Stimulated activated CD4-positive, alpha-beta T cell treated with anti-CD3 and anti-CD28 coated beads, Interleukin-4, amount 100 ng/mL, for 24 hours (primary cell): ENCODE data around the gene PRDM7.
"Not testable (repeated sequence)": the region's sequence is repeated elsewhere in the genome, so short reads cannot be mapped to it uniquely, and the experiment has no call there.

Experiments used
- DNase-seq: peaks from one replicate; pipeline ENCODE4 v3.0.0-alpha.2; 2020

PRDM7 gene

DNA sequence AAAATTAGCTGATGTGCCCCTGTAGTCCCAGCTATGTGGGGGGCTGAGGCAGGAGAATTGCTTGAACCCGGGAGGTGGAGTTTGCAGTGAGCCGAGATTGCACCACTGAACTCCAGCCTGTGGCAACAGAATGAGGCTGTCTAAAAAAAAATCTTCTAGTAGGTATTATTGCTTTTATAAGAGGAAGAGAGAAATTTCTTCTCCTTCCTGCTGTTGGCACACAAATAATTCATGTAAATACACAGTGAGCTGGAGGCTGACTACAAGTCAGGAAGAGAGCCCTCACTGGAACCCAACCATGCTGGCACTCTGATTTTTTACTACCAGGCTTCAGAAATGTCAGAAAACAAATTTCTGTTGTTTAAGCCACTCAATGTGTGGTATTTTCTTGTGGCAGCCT is 6.7 kb downstream of the PRDM7 start:
- no peak for DNase-seq

DNA sequence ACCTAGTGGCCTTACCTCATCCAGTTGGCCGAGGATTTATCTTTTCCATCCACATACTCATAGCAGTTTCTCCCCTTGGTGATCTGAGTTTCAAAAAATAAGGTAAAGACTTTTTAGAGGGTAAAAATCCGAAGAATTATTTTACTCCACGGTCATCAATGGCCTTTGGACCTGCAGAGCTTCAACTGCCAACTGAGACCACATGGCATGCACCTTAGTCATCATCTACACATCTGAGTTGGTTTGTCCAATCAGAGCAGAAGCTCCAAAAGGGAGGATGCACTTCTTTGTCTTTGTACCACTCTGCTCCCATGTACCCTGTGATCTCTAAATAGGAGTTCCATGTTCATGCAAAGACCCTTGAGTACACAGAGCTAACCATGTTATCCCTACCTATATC is 15.7 kb downstream of the PRDM7 start:
- no peak for DNase-seq

DNA sequence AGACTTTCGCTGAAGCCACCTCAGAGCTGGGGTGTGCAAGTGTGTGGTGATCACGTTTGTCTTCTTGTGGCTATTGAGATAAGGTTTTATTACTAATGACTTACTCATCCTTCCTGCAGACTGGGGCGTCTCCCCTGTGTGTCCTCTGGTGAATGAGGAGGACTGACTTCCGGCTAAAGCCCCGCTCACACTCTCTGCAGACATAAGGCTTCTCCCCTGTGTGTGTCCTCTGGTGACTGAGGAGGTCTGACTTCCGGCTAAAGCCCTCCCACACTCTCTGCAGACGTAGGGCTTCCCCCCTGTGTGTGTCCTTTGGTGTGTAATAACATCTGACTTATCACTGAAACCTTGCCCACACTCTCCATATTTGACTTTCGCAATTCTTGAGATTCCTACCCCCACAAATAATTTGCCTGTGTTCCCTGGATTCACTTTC is 19.4 kb downstream of the PRDM7 start:
- DNase-seq: peak; percentile 45

DNA sequence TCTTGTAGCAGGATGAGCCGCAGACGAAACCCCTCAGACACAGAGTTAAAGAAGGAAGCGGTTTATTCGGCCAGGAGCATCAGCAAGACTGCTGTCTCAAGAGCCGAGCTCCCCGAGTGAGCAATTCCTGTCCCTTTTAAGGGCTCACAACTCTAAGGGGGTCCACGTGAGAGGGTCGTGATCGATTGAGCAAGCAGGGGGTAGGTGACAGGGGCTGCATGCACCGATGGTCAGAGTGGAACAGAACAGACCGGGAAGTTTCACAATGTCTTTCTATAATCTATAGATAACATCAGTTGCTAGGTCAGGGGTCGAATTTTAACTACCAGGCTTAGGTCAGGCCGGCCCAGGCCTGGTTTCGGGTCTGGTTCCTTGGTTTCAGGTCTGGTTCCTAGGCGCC is 20.6 kb downstream of the PRDM7 start:
- not testable (repeated sequence) for DNase-seq

DNA sequence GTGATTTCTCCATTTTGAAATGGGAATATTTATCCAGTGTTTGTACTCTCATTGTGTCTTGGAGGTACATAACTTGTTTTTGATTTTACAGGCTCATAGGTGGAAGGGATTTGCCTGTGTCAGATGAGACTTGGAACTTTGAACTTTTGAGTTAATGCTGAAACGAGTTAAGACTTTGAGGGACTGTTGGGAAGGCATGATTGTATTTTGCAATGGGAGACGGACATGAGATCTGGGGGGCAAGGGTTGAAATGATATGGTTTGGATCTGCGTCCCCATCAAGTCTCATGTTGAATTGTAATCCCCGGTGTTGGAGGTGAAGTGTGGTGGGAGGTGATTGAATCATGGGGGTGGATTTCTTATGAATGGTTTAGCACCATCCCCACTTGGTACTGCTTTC is 21.8 kb downstream of the PRDM7 start:
- no peak for DNase-seq

DNA sequence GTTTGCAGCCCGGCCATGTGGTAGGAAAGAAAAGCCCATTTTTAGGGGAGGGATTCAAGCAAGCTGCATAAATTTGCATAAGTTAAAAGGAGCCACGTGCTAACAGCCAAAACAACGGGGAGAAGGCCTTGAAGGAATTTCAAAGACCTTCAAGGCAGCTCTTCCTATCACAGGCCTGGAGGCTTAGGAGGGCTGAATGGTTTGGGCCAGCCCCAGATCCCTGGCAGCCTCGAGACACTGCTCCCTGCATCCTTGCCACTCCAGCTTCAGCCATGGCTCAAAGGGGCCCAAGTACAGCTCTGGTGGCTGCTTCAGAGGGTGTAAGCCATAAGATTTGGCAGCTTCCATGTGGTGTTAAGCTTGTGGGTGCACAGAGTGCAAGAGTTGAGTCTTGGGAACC is 22.6 kb downstream of the PRDM7 start:
- DNase-seq: no peak

DNA sequence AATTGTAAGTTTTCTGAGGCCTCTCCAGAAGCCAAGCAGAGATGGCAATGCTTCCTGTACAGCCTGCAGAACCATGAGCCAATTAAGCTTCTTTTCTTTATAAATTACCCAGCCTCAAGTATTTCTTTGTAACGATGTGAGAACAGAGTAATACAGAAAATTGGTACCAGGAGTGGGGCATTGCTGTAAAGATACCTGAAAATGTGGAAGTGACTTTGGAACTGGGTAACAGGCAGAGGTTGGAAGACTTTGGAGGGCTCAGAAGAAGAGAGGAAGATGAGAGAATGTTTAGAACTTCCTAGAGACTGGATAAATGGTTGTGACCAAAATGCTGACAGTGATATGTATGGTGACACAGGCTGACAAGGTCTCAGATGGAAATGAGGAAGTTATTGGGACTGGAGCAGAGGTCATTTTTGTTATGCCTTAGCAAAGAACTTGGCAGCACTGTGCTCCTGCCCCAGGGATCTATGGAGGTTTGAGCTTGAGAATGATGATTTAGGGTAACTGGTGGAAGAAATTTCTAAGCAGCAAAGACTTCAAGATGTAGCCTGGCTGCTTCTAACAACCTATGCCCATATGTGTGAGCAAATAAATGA is 23.1 kb downstream of the PRDM7 start:
- DNase-seq: no peak

DNA sequence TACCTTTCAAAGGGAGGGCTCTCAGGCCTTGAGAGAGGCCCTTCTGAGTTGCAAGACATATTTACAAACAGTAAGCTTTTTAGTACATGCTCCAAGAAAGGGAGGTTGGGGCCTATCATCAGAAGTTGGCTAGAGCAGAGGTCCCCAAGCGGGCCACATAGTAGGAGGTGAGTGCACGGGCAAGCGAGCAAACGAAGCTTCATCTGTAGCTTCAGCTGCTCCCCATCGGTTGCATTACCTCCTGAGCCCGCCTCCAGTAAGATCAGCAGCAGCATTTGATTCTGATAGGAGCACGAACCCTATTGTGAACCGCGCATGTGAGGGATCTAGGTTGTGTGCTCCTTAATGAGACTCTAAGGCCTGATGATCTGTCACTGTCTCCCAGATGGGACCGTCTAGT is 26.2 kb downstream of the PRDM7 start:
- no peak for DNase-seq

DNA sequence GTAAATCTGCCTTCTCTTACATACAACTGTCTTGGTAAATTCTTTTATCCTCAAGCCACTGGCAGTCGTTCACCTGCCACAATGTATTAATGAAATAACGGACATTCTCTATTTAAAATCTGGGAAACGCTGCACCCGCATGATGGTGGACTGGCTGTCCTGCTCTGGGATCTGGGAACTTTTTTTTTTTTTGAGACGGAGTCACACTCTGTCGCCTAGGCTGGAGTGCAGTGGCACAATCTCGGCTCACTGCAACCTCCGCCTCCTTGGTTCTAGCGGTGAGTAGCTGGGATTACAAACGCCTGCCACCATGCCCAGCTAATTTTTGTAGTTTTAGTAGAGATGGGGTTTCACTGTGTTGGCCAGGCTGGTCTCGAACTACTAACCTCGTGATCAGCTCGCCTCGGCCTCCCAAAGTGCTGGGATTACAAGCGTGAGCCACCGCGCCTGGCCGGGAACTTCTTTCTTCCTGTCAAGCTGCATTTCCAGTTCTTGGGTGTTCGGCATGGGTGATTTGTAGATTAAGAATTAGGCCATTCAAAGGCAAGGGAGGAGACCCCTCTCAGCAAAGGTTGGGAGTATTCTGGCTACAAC is 28.3 kb downstream of the PRDM7 start:
- DNase-seq: no peak

DNA sequence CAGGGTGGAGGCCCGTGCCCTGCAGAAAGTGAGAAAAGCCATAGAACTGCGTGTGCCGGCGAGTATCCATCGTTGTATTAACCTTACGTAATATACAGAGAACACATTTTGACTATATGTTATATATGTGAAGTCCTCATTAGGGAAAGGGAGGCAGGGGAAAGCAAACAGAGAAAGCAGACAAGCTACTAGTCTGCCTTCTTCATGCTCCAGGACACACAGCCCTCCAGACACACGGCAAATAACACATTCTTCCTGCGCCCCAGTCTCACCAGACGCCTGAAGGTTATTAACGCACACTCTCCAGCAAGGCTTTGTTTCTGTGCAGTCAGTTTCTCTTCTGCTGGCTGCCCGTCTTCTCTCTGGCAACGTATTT is 28.8 kb downstream of the PRDM7 start:
- no peak for DNase-seq

DNA sequence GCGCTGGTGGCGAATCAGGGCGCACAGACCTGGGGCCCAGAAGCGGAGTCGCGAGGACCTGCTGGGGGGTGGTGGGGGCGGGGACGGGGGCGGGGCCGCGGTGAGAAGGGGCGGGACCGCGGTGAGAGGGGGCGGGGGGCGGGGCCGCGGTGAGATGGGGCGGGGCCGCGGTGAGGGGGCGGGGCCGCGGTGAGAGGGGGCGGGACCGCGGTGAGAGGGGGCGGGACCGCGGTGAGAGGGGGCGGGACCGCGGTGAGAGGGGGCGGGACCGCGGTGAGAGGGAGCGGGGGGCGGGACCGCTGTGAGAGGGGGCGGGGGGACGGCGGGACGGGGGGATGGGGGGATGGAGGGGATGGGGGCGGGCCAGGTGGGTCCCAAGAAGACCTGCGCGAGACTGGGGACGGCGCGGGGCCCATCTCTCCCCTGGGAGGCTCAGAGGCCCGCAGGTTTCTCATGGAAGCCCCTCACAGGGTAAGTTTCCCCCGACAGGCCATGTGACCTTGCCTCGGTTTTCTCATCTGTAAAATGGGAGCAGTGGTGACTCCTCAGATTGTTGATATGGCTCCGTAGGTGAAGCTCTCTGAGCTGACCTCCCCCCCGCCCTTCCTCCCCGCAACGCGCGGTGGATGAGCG is 29.3 kb downstream of the PRDM7 start:
- no peak for DNase-seq

DNA sequence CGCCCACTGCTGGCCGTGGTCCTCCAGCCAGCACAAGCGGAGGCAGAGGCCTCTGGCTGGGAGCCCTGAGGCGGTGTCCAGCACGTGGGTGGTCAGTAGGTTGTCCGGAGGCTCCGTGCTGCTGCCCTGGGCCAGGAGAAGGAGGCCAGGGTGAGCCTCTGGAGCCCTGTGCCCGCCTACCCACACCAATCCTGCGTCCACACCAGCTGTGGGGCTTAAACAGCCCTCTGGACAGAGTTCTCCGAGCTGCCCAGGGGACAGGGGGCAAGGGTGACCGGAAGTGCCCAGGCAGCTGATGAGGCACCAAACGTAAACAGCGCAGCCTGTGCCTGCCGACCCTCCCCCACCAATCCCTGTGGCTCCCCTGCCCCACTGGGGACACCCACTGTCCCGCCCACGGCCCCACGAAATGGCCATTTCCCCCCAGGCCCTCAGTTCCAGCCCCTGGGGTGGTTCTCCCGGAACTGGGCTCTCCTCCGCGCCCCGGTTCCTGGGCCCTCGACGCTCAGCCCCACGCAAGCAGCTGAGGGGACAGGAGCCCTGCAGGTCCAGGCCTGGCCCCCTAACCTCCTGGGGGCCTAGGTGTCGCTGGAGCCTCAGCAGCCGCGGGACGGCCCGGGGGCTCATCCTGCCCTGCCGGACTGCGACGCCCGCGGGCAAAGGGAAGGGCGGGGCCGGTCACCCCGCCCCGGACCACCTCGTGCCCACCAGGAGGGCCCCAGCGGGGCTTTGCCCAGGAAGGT is 30.0 kb downstream of the PRDM7 start:
- no peak for DNase-seq

DNA sequence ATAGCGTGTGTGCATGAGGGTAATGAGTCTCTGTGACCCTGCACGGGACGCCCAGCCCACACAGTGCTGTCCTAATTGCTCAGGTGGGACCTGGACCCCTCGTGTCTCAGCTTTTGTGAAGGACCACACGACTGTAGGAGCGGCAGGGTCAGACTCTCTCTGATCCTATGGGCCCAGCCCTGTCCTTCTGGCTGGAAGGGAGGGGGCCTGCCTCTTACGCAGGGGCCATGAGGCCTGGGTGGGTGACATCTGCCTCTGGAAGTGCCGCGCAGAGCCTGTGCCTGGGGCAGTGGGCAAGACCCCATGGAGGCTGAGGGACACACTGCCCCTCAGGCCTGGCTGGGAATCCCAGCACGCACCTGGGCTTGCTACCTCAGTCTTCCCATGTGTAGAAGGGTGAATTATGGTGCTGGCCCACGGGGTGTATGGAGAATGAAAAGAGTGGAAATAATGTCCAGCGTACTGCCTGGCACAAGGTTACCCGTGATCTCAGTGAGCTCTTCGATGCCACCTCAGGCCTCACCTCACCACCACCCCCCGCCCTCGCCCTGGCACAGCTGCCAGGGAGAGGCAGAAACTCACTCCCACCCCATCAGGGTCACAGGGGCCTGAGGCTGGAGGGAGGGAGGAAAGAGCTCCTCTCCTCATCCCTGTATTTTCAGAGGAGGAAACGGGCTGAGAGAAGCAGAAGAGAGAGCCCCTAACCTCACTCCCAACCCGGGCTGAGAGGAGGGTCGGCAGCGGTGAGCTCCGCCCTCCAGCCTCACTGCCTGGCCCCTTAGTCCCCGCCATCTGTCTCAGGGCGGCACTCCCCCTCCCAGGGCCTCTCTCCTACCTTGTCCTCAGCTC is 30.8 kb downstream of the PRDM7 start:
- DNase-seq: no peak

DNA sequence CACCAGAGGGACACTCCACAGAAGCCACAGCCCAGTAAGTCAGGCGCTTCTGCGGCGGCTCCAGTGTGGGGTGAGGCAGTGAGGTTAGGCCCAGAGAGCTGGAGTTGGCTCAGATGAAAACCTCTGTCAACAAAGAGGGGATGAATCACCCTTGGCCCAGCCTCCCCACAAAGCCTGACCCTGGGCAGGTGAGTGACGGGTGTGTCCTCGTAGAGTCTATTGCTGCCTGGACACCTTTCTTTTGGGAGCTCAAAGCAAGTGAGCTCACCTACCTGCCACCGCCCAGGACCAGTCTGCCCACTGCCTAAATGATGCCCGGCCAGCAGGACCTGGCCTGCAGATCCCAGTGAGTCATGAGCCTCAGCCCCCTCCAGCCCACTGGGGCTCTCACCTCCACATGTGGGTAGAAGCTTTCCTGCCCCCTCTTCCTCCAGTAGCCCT is 33.0 kb downstream of the PRDM7 start:
- no peak for DNase-seq

DNA sequence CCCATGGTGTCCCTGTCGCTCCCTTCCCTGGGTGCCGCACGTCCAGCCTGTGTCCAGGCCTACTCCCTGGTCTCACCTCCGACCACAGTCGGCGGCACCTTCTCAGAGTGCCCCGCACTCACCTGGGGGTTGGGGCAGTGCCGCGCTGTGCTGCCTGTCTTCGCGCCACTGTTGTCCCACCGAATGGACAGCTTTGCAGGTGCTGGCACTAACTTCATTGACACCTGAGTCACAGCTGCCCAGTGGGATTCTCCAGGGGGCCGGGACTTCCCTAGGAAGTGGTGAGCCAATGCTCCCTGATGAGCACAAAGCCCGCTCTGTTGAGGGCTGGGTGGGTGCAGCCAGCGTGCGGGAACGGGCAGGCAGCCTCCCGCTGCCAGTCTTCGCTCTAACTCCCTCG is 33.6 kb downstream of the PRDM7 start:
- DNase-seq: no peak

DNA sequence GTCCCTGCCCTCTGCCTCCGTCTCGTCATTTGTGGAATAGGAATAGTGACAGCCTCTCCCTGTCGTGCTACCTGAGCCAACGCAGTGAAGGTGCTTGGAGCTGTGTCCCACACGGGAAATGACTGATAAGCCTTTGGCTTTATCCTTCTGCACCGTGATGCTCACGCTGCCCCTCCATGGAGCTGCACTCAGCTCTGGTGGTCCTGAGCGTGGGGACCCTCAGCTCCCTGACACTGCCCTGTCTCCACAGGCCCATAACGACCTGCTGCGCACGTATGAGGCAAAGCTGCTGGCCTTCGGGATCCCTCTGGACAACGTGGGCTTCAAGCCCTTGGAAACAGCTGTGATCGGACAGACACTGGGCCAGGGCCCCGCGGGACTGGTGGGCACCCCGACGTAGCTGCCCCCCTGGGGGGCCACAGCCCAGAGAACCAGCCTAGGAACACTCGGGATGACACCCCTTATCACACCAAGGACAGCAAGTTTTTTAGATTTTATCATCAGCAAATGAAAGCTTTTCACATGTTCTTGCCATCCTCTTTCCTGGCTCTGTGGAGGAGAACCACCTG is 34.1 kb downstream of the PRDM7 start:
- DNase-seq: no peak

DNA sequence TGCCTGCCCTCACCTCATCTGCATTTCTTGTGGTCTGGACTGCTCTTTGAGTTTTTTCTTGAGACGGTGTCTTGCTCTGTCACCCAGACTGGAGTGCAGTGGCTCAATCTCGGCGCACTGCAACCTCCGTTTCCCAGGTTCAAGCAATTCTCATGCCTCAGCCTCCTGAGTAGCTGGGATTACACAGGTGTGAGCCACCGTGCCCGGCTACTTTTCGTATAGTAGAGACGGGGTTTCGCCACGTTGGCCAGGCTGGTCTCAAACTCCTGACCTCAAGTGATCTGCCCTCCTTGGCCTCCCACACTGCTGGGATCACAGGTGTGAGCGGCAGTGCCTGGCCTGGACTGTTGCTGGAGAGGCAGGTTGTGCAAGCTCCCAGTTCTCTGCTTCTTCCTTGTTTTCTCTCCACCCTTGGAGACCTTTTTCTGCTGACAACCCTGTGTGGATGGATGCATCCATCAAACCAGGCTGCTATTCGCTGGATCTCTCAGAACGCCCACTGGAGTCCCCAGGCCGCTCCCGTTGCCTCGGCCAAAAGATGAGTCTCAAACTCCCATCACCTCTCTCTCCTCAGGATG is 35.1 kb downstream of the PRDM7 start:
- DNase-seq: no peak

DNA sequence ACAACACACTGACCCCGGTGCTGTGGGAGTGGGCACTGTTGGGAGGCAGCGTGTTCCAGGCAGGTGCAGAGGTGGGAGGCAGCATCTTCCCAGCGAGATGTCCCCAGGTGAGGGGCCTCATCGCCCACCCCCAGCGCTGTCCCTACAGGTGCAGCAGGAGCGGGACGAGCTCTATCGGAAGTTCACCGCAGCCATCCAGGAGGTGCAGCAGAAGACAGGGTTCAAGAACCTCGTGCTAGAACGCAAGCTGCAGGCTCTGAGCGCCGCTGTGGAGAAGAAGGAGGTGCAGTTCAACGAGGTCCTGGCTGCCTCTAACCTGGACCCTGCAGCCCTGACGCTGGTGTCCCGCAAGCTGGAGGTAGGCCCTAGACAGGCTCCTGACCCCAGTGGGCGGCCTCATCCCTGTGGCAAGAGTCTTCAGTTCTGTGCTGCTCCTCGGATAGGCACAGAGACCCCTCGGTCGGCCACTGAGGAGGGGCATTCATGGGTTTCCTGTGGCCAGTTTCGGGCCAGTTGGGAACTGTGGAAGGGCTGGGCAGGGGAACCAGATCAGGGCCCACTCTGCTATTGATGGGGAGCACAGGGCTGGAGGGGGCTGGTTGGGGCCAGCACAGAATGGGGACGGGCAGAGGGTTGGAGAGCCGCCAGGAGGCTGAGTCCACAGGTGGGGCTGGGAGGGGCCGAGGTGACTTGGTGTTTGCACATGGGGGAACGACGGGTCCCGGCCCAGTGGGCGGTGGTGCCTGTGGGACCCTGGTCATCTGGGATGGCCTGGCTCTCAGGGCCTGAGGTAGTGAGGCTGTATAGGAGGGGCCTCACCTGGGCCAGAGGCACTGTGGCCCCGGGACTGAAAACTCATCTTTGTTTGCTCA is 36.7 kb downstream of the PRDM7 start:
- DNase-seq: no peak

DNA sequence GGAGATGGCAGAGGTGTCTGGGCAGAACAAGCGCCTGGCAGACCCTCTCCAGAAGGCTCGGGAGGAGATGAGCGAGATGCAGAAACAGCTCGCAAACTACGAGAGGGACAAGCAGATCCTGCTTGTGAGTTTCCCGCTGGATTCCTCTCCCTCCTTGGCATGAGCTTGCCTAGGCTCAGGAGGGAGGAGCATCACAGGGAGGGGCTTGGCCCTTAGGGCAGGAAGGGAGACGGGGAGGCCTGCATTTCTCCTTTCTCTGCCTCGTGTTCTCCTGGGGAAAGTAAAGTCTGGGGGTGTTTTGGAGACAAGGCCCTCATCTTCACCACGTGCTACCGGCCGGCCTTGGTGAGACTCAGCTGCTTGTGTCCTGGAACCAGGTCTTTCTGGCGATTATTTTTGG is 39.9 kb downstream of the PRDM7 start:
- DNase-seq: no peak

DNA sequence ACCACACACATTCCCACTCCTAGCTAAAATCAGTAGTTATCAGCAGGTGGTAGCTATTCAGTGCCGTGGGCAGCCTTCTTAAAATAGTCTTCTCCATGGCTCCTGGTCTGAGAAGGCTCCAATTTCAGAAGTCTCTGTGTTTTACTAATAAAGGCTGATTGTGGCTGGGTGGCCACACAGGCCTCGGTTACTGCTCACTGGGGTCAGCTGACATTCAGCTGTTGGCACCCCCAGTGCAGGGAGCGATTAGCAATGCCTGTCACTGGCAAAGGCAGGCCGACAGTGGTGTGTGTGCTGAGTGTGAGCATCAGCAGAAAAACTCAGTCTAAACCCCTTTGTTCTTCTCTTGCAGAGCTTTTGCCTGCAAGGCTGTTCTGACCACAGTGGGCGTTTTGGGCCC is 41.2 kb downstream of the PRDM7 start:
- no peak for DNase-seq

DNA sequence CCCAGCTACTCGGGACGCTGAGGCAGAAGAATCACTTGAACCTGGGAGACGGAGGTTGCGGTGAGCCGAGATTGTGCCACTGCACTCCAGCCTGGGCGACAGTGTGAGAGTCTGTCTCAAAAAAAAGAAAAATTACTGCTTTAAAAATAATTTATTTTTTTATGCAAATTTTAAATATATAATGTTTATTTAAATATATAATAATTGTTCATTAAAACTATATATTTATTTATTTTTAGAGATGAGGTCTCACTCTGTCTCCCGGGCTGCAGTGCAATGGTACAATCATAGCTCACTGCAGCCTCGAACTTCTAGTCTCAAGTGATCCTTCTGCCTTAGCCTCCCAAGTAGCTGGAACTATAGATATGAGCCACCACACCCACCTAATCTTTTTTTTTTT is 42.6 kb downstream of the PRDM7 start:
- no peak for DNase-seq
